GM12872 (cell line): ENCODE results near the gene P2RY6.

ENCODE experiments used
- CTCF ChIP-seq: IDR thresholded peaks from 3 replicates; pipeline ENCODE4 v1.5.1; 2011; ENCODE audit warnings: low read depth, mild to moderate bottlenecking, low read length, moderate library complexity; ENCODE audit not compliant: insufficient read depth

The P2RY6 gene

GRCh38 chr11:73228268-73229134 is 43.6 kb upstream of the P2RY6 start:
- TF ChIP-seq CTCF, result no peak

GRCh38 chr11:73229321-73229895 is 42.7 kb upstream of the P2RY6 start:
- TF ChIP-seq CTCF, result no peak

- TF ChIP-seq CTCF, result no peak
Observed at GRCh38 chr11:73229896-73230875, 42.0 kb upstream of the P2RY6 start.

GRCh38 chr11:73230931-73231330 is 41.2 kb upstream of the P2RY6 start:
- no peak for TF ChIP-seq CTCF

GRCh38 chr11:73233211-73233610 is 38.9 kb upstream of the P2RY6 start:
- no peak for TF ChIP-seq CTCF

GRCh38 chr11:73233692-73234470 is 38.3 kb upstream of the P2RY6 start:
- TF ChIP-seq CTCF, result no peak
